ENCODE results near the gene MED25. TPM values are rescaled to one million over a fixed set of nuclear protein-coding genes. Genes with fewer than 3 reads are reported as not detected.

The MED25 gene
- polyA plus RNA-seq, 2 of the 4 experiments (the other 2 are of a cell fraction) = 20.4 to 40.1 TPM

DNA sequence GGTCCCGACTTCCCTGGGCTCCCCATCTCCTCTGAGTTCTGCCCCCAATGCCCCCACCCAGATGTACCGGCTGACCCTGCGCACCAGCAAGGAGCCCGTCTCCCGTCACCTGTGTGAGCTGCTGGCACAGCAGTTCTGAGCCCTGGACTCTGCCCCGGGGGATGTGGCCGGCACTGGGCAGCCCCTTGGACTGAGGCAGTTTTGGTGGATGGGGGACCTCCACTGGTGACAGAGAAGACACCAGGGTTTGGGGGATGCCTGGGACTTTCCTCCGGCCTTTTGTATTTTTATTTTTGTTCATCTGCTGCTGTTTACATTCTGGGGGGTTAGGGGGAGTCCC is 11.5 kb upstream of the MED25 start (continued):
- TF ChIP-seq, protein P1, sequence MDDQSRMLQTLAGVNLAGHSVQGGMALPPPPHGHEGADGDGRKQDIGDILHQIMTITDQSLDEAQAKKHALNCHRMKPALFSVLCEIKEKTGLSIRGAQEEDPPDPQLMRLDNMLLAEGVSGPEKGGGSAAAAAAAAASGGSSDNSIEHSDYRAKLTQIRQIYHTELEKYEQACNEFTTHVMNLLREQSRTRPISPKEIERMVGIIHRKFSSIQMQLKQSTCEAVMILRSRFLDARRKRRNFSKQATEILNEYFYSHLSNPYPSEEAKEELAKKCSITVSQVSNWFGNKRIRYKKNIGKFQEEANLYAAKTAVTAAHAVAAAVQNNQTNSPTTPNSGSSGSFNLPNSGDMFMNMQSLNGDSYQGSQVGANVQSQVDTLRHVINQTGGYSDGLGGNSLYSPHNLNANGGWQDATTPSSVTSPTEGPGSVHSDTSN (IDR thresholded peaks at IDR 0.05) = no peak

DNA sequence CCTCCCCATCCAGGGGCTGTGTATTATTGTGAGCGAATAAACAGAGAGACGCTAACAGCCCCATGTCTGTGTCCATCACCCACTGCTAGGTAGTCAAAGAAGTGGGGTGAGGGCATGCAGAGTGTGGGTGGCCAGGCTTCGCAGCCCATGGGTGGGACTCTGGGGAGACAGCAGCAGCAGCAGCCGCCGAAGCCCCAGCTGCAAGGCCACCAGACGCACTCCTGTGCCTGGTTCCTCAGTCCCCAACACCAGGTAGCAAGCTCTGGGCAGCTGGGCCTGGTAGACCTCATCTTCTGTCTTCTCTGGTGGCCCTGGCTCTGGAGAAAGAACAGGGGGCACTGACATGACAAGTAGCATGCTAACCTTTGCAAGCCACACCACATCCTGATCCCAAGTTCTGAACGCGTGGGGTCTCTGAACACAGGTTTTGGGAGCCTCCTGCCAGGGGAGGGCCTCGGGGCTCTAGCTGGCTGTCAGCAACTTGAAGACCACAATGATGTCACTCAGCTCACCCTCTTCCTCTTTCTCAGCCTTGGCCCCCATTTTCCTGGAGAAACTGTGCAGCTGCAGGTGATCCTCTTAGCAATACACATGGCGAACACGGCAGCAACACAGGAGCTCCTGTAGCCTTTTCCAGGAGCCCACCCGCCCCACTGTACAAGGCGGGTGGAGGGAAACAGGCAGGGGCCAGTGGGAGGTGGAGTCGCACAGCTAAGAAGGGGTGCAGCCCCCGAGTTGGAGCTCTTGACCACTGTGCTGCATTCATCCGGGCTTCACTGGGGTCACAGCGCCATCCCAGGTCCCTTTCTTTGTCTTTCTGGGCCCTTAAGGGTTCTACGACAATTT is 10.8 kb upstream of the MED25 start:
- H3K4me3 ChIP-seq = no peak overlapping the region
- CTCF ChIA-PET = interaction anchor here (0.8 to 1.1 kb wide), 4 partner anchors 89 to 260 kb away, joined by 3 to 4 read pairs (median 4); no protein-coding TSS in a partner anchor
- H3K4me1 ChIP-seq = peaks cover 9% of the 10 kb centered on the region
- no peak for DNase-seq (ENCODE audit: low read depth in 1 of 2, low spot score in 1 of 2)
- 85% methylated on average over 18 of the region's 18 CpGs for whole genome bisulfite sequencing (ENCODE audit: missing lambda C conversion rate)
- POLR2A ChIA-PET = interaction anchor here (1.0 kb wide), 1 partner anchor 123 kb away, joined by 4 read pairs; no protein-coding TSS in a partner anchor
- no peak overlapping the region for H3K4me2 ChIP-seq
- no peak for ATAC-seq
- no peak overlapping the region for H3K27ac ChIP-seq
- TF ChIP-seq RARB (CRISPR knock-in tag; IDR thresholded peaks at IDR 0.05) (no peak), POLR2AphosphoS2 (conservative IDR thresholded peaks at IDR 0.05; ENCODE audit: low read length) (0 out of 2 replicates have a peak, but pooled peaks have one; percentile 15)
- FAIRE-seq = no peak
- H3K9me3 ChIP-seq = no peaks in the 10 kb centered on the region

DNA sequence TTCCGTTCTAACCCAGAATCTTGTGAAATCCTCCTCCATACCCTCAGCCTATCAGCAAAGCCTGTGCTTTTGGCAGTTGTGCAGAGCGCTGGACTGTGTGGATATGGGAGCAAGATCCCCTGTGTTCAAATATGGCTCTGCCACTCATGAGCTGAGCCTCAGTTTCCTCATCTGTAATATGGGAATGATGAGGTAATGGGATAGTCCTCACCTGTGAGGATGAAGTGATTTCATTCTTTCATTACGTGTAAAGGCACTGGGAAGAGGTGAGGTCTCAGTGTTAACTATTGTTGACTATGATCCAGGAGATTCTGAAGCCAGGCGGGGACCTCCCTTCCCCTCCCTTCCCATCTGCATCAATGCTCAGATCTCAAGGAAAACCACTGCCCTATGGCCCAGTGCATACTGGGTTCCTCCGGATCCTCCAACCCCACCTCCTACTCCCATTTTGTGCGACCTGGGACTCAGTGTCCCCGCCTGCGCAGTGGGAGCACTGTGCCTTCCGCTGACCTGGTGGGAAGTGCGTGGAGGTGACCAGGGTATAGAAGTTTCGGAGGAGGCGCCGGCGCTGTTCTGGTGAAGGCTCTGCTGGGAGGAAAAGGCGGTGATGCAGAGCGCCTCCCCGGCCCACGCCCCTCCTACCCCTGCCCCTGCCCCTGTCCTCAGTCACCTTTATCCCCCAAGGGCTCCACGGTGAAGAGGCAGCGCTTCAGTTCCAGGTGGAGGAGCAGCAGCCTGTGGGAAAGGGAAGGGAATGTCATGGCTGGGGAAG is 10.0 kb upstream of the MED25 start:
- Histone ChIP-seq H3K4me3 (peak overlapping the region; percentile 62; the same call in 1 of the 3 replicates), H3K4me1 (peaks cover 15% of the 10 kb centered on the region), H3K27ac (peak overlapping the region in 1 of 2 experiments; percentile 72; a peak in 1 of 6 replicates), H3K9me3 (no peaks in the 10 kb centered on the region), H3K4me2 (peak overlapping the region; percentile 92)
- WGBS (ENCODE audit: missing lambda C conversion rate) = 90% methylated on average over 20 of the region's 20 CpGs
- DNase-seq (ENCODE audit: low read depth in 1 of 2, low spot score in 1 of 2) = no peak
- CTCF ChIA-PET = interaction anchor here (0.8 to 1.1 kb wide), 4 partner anchors 90 to 261 kb away, joined by 3 to 4 read pairs (median 4); no protein-coding TSS in a partner anchor
- FAIRE-seq = no peak
- TF ChIP-seq HOXB13 (CRISPR knock-in tag; IDR thresholded peaks at IDR 0.05; ENCODE audit: low read depth) (no peak), MYC (IDR thresholded peaks at IDR 0.05; ENCODE audit: borderline replicate concordance, low read length) (no peak), FOSB (CRISPR knock-in tag; IDR thresholded peaks at IDR 0.05) (no peak), POLR2AphosphoS2 (conservative IDR thresholded peaks at IDR 0.05; ENCODE audit: low read length) (peak; percentile 32; the same call in 1 of the 2 replicates), POLR2A (IDR thresholded peaks at IDR 0.05; ENCODE audit: low read length) (no peak), HOXA7 (CRISPR knock-in tag; IDR thresholded peaks at IDR 0.05) (no peak), JUNB (IDR thresholded peaks at IDR 0.05) (no peak)
- TF ChIP-seq, protein P2, sequence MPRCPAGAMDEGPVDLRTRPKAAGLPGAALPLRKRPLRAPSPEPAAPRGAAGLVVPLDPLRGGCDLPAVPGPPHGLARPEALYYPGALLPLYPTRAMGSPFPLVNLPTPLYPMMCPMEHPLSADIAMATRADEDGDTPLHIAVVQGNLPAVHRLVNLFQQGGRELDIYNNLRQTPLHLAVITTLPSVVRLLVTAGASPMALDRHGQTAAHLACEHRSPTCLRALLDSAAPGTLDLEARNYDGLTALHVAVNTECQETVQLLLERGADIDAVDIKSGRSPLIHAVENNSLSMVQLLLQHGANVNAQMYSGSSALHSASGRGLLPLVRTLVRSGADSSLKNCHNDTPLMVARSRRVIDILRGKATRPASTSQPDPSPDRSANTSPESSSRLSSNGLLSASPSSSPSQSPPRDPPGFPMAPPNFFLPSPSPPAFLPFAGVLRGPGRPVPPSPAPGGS (IDR thresholded peaks at IDR 0.05) = no peak
- POLR2A ChIA-PET = no interaction called here
- peak in 1 of 2 experiments; percentile 6; a peak in 1 of 6 replicates for ATAC-seq

DNA sequence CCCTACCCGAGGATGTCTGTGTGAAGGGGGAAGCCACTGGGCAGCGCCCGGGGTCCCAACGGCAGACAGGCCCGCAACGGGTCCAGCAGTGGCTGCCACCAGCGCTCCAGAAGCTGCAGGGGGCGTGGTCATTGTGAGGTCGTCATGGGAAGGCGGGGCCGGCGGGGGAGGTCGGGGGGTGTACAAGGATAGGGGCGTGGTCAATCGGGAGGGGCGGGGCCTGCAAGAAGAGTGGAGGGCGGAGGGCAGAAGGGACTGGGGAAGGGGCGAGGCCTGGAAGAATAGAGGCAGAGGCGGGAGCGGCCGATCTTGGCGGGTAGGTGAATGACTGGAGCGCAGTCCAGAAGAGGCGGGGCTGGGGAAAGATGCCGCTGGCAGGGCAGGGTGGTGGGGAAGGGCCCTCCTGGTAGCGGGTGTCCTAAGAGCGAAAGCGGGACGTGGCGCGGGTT is 9.4 kb upstream of the MED25 start:
- Histone ChIP-seq H3K4me2 (peak overlapping the region; percentile 92), H3K27ac (peak overlapping the region; percentile 58 to 72), H3K4me1 (peaks cover 16% of the 10 kb centered on the region), H3K4me3 (peak overlapping the region; percentile 62), H3K9me3 (no peaks in the 10 kb centered on the region)
- TF ChIP-seq, protein P1 (IDR thresholded peaks at IDR 0.05) = 0 out of 2 replicates have a peak, but pooled peaks have one; percentile 31
- TF ChIP-seq, protein P2 (IDR thresholded peaks at IDR 0.05) = no peak
- 30% methylated on average over 22 of the region's 31 CpGs for WGBS (ENCODE audit: missing lambda C conversion rate)
- ChIA-PET CTCF (interaction anchor here (1.0 to 1.2 kb wide), 2 partner anchors 36 to 128 kb away, joined by 3 read pairs; no protein-coding TSS in a partner anchor), POLR2A (no interaction called here)
- DNase-seq (ENCODE audit: low read depth in 1 of 2, low spot score in 1 of 2) (peak; percentile 87 to 88), ATAC-seq (peak; percentile 35 to 46), FAIRE-seq (no peak)

Measured in A549 (cell line).